SU-DHL-6 (cell line): ENCODE data around the gene SH2D3A.
A peak's percentile ranks its signal among the peaks of the same experiment; 100 is the strongest.
"Not testable (repeated sequence)": the region's sequence is repeated elsewhere in the genome, so short reads cannot be mapped to it uniquely, and the experiment has no call there.

ENCODE experiments used
- H2AFZ ChIP-seq: fragments of 200-600 bp; sonication (generic); 2 replicates; pipeline ENCODE4 v1.6.1; 2014; ENCODE audit warnings: low read depth, mild to moderate bottlenecking, moderate library complexity, mixed read lengths, antibody characterized with exemption, low read length; ENCODE audit not compliant: severe bottlenecking
- H3F3A ChIP-seq: fragments of 200-600 bp; shearing (Covaris generic); 2 replicates; pipeline ENCODE4 v1.6.0; 2016; ENCODE audit warnings: antibody characterized with exemption, mild to moderate bottlenecking; ENCODE audit not compliant: insufficient read depth
- H3K27ac ChIP-seq: fragments of 200-600 bp; sonication (generic); 2 replicates; pipeline ENCODE4 v1.5.1; 2016; ENCODE audit warnings: low read depth, mild to moderate bottlenecking, low read length, moderate library complexity, mixed read lengths
- H3K27me3 ChIP-seq: fragments of 200-600 bp; sonication (generic), shearing (Covaris generic); 2 replicates; pipeline ENCODE4 v1.6.0; 2014; ENCODE audit warnings: mild to moderate bottlenecking, low read length
- H3K36me3 ChIP-seq: fragments of 200-600 bp; sonication (generic); 2 replicates; pipeline ENCODE4 v1.6.1; 2014; ENCODE audit warnings: mild to moderate bottlenecking, low read length, mixed read lengths
- H3K4me2 ChIP-seq: fragments of 300-600, 200-600 bp; shearing (Covaris generic), sonication (generic); 2 replicates; pipeline ENCODE4 v1.6.0; 2014; ENCODE audit warnings: low read length, low read depth, mild to moderate bottlenecking; ENCODE audit not compliant: poor library complexity, severe bottlenecking
- H3K4me3 ChIP-seq: fragments of 200-600 bp; sonication (generic); 2 replicates; pipeline ENCODE4 v1.5.1; 2014; ENCODE audit warnings: antibody characterized with exemption, low read length, mild to moderate bottlenecking, mixed read lengths; ENCODE audit not compliant: insufficient read depth, poor library complexity, severe bottlenecking
- H3K79me2 ChIP-seq: fragments of 200-600 bp; sonication (generic); 2 replicates; pipeline ENCODE4 v1.6.1; 2014; ENCODE audit warnings: mild to moderate bottlenecking, low read length, moderate library complexity; ENCODE audit not compliant: insufficient read depth
- H3K9ac ChIP-seq: fragments of 200-600 bp; sonication (generic); 2 replicates; pipeline ENCODE4 v1.7.0; 2014; ENCODE audit warnings: mild to moderate bottlenecking, low read length
- H3K9me2 ChIP-seq: fragments of 200-600 bp; sonication (generic); replicated peaks from 2 replicates; pipeline ENCODE4 v1.6.1; 2014; ENCODE audit warnings: low read length; ENCODE audit not compliant: insufficient read depth
- H3K9me3 ChIP-seq: fragments of 200-600 bp; sonication (generic); 2 replicates; pipeline ENCODE4 v1.6.1; 2014; ENCODE audit warnings: low read length, mixed read lengths; ENCODE audit not compliant: insufficient read depth
- H4K20me1 ChIP-seq: fragments of 200-600 bp; sonication (generic); 2 replicates; pipeline ENCODE4 v1.6.1; 2014; ENCODE audit warnings: low read depth, mild to moderate bottlenecking, antibody characterized with exemption, low read length, moderate library complexity, mixed read lengths
- CTCF ChIP-seq: fragments of 200-600 bp; sonication (generic); IDR thresholded peaks from one replicate; pipeline ENCODE4 v1.5.1; 2017; ENCODE audit warnings: antibody characterized with exemption, mild to moderate bottlenecking, low read length, moderate library complexity; ENCODE audit not compliant: insufficient read depth, poor library complexity, severe bottlenecking
- EZH2phosphoT487 ChIP-seq: fragments of 200-600 bp; sonication (generic), shearing (Covaris generic); conservative IDR thresholded peaks from 2 replicates; pipeline ENCODE4 v1.6.1; 2018; ENCODE audit warnings: mild to moderate bottlenecking, antibody characterized with exemption, low read length, moderate library complexity, mixed read lengths

The SH2D3A gene

GRCh38 chr19:6772028-6772865 lies 5.0 kb upstream of the SH2D3A start, which contains the start of gene VAV1:
Gene VAV1 (plus strand): TSS chr19:6772708. CDS start chr19:6772808, 100 bp downstream.
- Histone ChIP-seq H2AFZ (peak within 1 kb of the TSS; percentile 37), H3K4me2 (peak within 1 kb of the TSS; percentile 79), H3K9ac (peak within 1 kb of the TSS; percentile 91)

GRCh38 chr19:6771648-6772027 lies 4.4 kb upstream of the SH2D3A start:
- H3K27me3 ChIP-seq, H3K9me3 ChIP-seq, H3K4me2 ChIP-seq, H3K9me2 ChIP-seq, H2AFZ ChIP-seq, H4K20me1 ChIP-seq, H3K36me3 ChIP-seq, H3K4me3 ChIP-seq, H3K9ac ChIP-seq: not testable (repeated sequence)
- peaks cover 20% of the 10 kb centered on the region for H3F3A ChIP-seq
- H3K27ac ChIP-seq: 0 out of 2 replicates have a peak overlapping the region, but pooled peaks have one; percentile 90
- H3K79me2 ChIP-seq: peaks cover 38% of the 10 kb centered on the region

More at GRCh38 chr19:6772028-6772865, 5.0 kb upstream of the SH2D3A start, which contains the start of gene VAV1:
- TF ChIP-seq CTCF: peak; percentile 17
- TF ChIP-seq EZH2phosphoT487: no peak
- no peaks in the 10 kb centered on the region for H3K27me3 ChIP-seq
- no peaks in the 10 kb centered on the region for H3K36me3 ChIP-seq
- H3K79me2 ChIP-seq: peaks cover 43% of the 10 kb centered on the region
- peak within 1 kb of the TSS; percentile 91 for H3K4me3 ChIP-seq
- H3K9me3 ChIP-seq: no peaks in the 10 kb centered on the region
- H3F3A ChIP-seq: peaks cover 20% of the 10 kb centered on the region
- H3K27ac ChIP-seq: peak within 1 kb of the TSS; percentile 90
- peaks cover 3% of the 10 kb centered on the region; the same call in 1 of the 2 replicates for H4K20me1 ChIP-seq
- H3K9me2 ChIP-seq: no peaks in the 10 kb centered on the region

GRCh38 chr19:6769006-6769619 lies 1.9 kb upstream of the SH2D3A start:
- H3K36me3 ChIP-seq: no peaks in the 10 kb centered on the region
- peaks cover 17% of the 10 kb centered on the region for H3F3A ChIP-seq
- no peaks in the 10 kb centered on the region for H3K27me3 ChIP-seq
- H2AFZ ChIP-seq: no peak overlapping the region
- no peak overlapping the region for H3K4me3 ChIP-seq
- TF ChIP-seq CTCF (no peak), EZH2phosphoT487 (no peak)
- H3K9ac ChIP-seq: no peak overlapping the region
- H3K9me3 ChIP-seq: no peaks in the 10 kb centered on the region
- H4K20me1 ChIP-seq: no peaks in the 10 kb centered on the region
- no peaks in the 10 kb centered on the region for H3K9me2 ChIP-seq
- no peak overlapping the region for H3K4me2 ChIP-seq
- H3K27ac ChIP-seq: no peak overlapping the region
- H3K79me2 ChIP-seq: peaks cover 24% of the 10 kb centered on the region
